HFFc6 (cell line): ENCODE data around the gene NDUFAF3. TPM values are rescaled to one million over a fixed set of nuclear protein-coding genes. Genes with fewer than 3 reads are reported as not detected.
"Not testable (repeated sequence)": the region's sequence is repeated elsewhere in the genome, so short reads cannot be mapped to it uniquely, and the experiment has no call there.

Experiments used
- DNase-seq: peaks from one replicate; pipeline ENCODE4 v3.0.0-alpha.2; 2018
- H3K27ac Mint-ChIP-seq: 2 replicates; pipeline ENCODE4 v1.8.0; 2020; ENCODE audit warnings: mild to moderate bottlenecking, mixed read lengths
- H3K27me3 Mint-ChIP-seq: 2 replicates; pipeline ENCODE4 v1.8.0; 2021; ENCODE audit warnings: mild to moderate bottlenecking, moderate library complexity, mixed read lengths; ENCODE audit not compliant: insufficient read depth
- H3K36me3 Mint-ChIP-seq: 2 replicates; pipeline ENCODE4 v1.8.0; 2021; ENCODE audit warnings: low read depth, mixed read lengths
- H3K4me1 Mint-ChIP-seq: 2 replicates; pipeline ENCODE4 v1.8.0; 2020; ENCODE audit warnings: low read depth, mixed read lengths
- H3K4me3 Mint-ChIP-seq: 2 replicates; pipeline ENCODE4 v1.8.0; 2020; ENCODE audit warnings: mild to moderate bottlenecking, moderate library complexity, mixed read lengths
- H3K9me3 Mint-ChIP-seq: 2 replicates; pipeline ENCODE4 v1.8.0; 2020; ENCODE audit warnings: mild to moderate bottlenecking, mixed read lengths
- CTCF ChIP-seq: fragments of 200-600 bp; sonication (generic); IDR thresholded peaks from 2 replicates; pipeline ENCODE4 v1.5.0; 2021; ENCODE audit warnings: antibody characterized with exemption, mild to moderate bottlenecking
- total RNA-seq, 6 experiments: library from RNA; stranded (reverse); fragmentation: NEBNext Ultra II Directional; extraction: Animal tissue kit (Norgen Biotek cat#: 25700); gene quantifications; 2 replicates in 1 of 6; 3 replicates in 5 of 6; pipeline ENCODE4 v1.2.3, GENCODE V29; 2021

The NDUFAF3 gene
- total RNA-seq, 6 experiments from 2014 or later: 129 to 164 (median 153) TPM

- no peaks in the 10 kb centered on the region for H3K9me3 Mint-ChIP-seq
- H3K4me1 Mint-ChIP-seq: peaks cover 28% of the 10 kb centered on the region
- peak; percentile 17; the same call in 1 of the 2 replicates for TF ChIP-seq CTCF
- peak; percentile 78 for DNase-seq
- peak overlapping the region; percentile 98 for H3K27ac Mint-ChIP-seq
- H3K36me3 Mint-ChIP-seq: peaks cover 15% of the 10 kb centered on the region; the same call in 1 of the 2 replicates
- peaks cover 4% of the 10 kb centered on the region for H3K27me3 Mint-ChIP-seq
- H3K4me3 Mint-ChIP-seq: peak overlapping the region; percentile 98
These were observed 14.0 kb upstream of the NDUFAF3 start for GRCh38 chr3:49007771-49008528.

- H3K36me3 Mint-ChIP-seq: peaks cover 15% of the 10 kb centered on the region; the same call in 1 of the 2 replicates
- peak overlapping the region; percentile 98 for H3K27ac Mint-ChIP-seq
- not testable (repeated sequence) for DNase-seq
These were observed 13.3 kb upstream of the NDUFAF3 start for GRCh38 chr3:49008627-49009026.

GRCh38 chr3:49009396-49009795, 12.5 kb upstream of the NDUFAF3 start:
- Mint-ChIP-seq H3K27ac (peak overlapping the region; percentile 33; the same call in 1 of the 2 replicates), H3K9me3 (no peaks in the 10 kb centered on the region), H3K4me1 (peaks cover 28% of the 10 kb centered on the region)

More at GRCh38 chr3:49008627-49009026, 13.3 kb upstream of the NDUFAF3 start:
- Mint-ChIP-seq H3K4me3 (peak overlapping the region; percentile 98), H3K4me1 (peaks cover 28% of the 10 kb centered on the region)
- not testable (repeated sequence) for H3K9me3 Mint-ChIP-seq, H3K27me3 Mint-ChIP-seq

GRCh38 chr3:49012441-49013017, 9.4 kb upstream of the NDUFAF3 start:
- no peak overlapping the region for H3K4me3 Mint-ChIP-seq
- DNase-seq: no peak
- H3K36me3 Mint-ChIP-seq: peaks cover 27% of the 10 kb centered on the region
- H3K27me3 Mint-ChIP-seq: peaks cover 7% of the 10 kb centered on the region
- TF ChIP-seq CTCF: no peak
- H3K9me3 Mint-ChIP-seq: no peaks in the 10 kb centered on the region
- H3K4me1 Mint-ChIP-seq: peaks cover 33% of the 10 kb centered on the region
- H3K27ac Mint-ChIP-seq: no peak overlapping the region

More at GRCh38 chr3:49009396-49009795, 12.5 kb upstream of the NDUFAF3 start:
- no peak for TF ChIP-seq CTCF
- peaks cover 12% of the 10 kb centered on the region; the same call in 1 of the 2 replicates for H3K36me3 Mint-ChIP-seq
- peaks cover 4% of the 10 kb centered on the region for H3K27me3 Mint-ChIP-seq
- peak overlapping the region; percentile 98; the same call in 1 of the 2 replicates for H3K4me3 Mint-ChIP-seq
- DNase-seq: no peak

GRCh38 chr3:49013113-49013737, 8.7 kb upstream of the NDUFAF3 start:
- no peak overlapping the region for H3K4me3 Mint-ChIP-seq
- peaks cover 4% of the 10 kb centered on the region; the same call in 1 of the 2 replicates for H3K27me3 Mint-ChIP-seq
- TF ChIP-seq CTCF: no peak
- H3K27ac Mint-ChIP-seq: no peak overlapping the region
- peaks cover 27% of the 10 kb centered on the region for H3K36me3 Mint-ChIP-seq
- peaks cover 29% of the 10 kb centered on the region for H3K4me1 Mint-ChIP-seq
- DNase-seq: no peak
- H3K9me3 Mint-ChIP-seq: no peaks in the 10 kb centered on the region
